Astrocyte of the spinal cord (primary cell): ENCODE measurements around the gene LHFPL3.

Source experiments
- DNase-seq: peaks from one replicate; pipeline ENCODE4 v3.0.0; 2011; ENCODE audit warnings: low read depth, low spot score
- H3K4me3 ChIP-seq: 2 replicates; pipeline ENCODE4 v1.5.1; 2011; ENCODE audit warnings: low read depth, mild to moderate bottlenecking, low read length, moderate library complexity
- CTCF ChIP-seq: IDR thresholded peaks from 2 replicates; pipeline ENCODE4 v1.5.1; 2012; ENCODE audit warnings: low read depth, mild to moderate bottlenecking, low read length, inconsistent platforms
- in situ Hi-C: cut with HindIII; loops from 2 replicates; pipeline ENCODE4 v1.10.0; 2017; ENCODE audit warnings: low sequenced_read_pairs

Gene LHFPL3

GRCh38 chr7:104803931-104804330 lies 475.5 kb downstream of the LHFPL3 start:
- no peak for DNase-seq
- TF ChIP-seq CTCF, result no peak
- H3K4me3 ChIP-seq, result no peak overlapping the region
- in situ Hi-C loops, result no loop called here

GRCh38 chr7:104804696-104805095 lies 476.3 kb downstream of the LHFPL3 start:
- no peak for DNase-seq
- no peak overlapping the region for H3K4me3 ChIP-seq
- in situ Hi-C loops, result no loop called here
- TF ChIP-seq CTCF, result no peak

GRCh38 chr7:104805449-104806317 lies 477.3 kb downstream of the LHFPL3 start:
- in situ Hi-C loops, result no loop called here
- TF ChIP-seq CTCF, result no peak
- no peak for DNase-seq
- H3K4me3 ChIP-seq, result no peak overlapping the region

- TF ChIP-seq CTCF, result no peak
- DNase-seq, result no peak
- in situ Hi-C loops, result no loop called here
- no peak overlapping the region for H3K4me3 ChIP-seq
These were observed 479.3 kb downstream of the LHFPL3 start for GRCh38 chr7:104807671-104808070.

- no peak for DNase-seq
- in situ Hi-C loops, result no loop called here
- no peak for TF ChIP-seq CTCF
- H3K4me3 ChIP-seq, result no peak overlapping the region
These were observed 481.5 kb downstream of the LHFPL3 start for GRCh38 chr7:104809906-104810305.

- in situ Hi-C loops, result no loop called here
- TF ChIP-seq CTCF, result no peak
- no peak overlapping the region for H3K4me3 ChIP-seq
- DNase-seq, result no peak
These were observed 485.7 kb downstream of the LHFPL3 start for GRCh38 chr7:104814126-104814525.
